ENCODE results near the gene SNAI3. TPM values are rescaled to one million over a fixed set of nuclear protein-coding genes. Genes with fewer than 3 reads are reported as not detected.
A peak's percentile ranks its signal among the peaks of the same experiment; 100 is the strongest.

The SNAI3 gene
- total RNA-seq, 1 experiment from 2014 or later: not detected

- ChIA-PET CTCF (no interaction called here), POLR2A (no interaction called here)
- intact Hi-C loops (cut with micrococcal nuclease; ENCODE audit: unreplicated experiment): no loop called here
- Histone ChIP-seq H3K4me1 (ENCODE audit: control insufficient read depth, insufficient read depth, low read length) (no peaks in the 10 kb centered on the region), H3K4me3 (ENCODE audit: low read depth in 2 of 2, low read length in 2 of 2) (no peak overlapping the region), H3K27me3 (ENCODE audit: control insufficient read depth, insufficient read depth, low read length) (no peaks in the 10 kb centered on the region), H3K9me3 (ENCODE audit: control insufficient read depth, insufficient read depth, low read depth, low read length) (no peaks in the 10 kb centered on the region), H3K27ac (ENCODE audit: low read length) (no peak overlapping the region), H3K36me3 (ENCODE audit: control insufficient read depth, insufficient read depth, low read length) (no peaks in the 10 kb centered on the region)
- no TSS peak for BruUV-seq (replicated peaks)
- no peak for TF ChIP-seq SIN3A (IDR thresholded peaks at IDR 0.05; ENCODE audit: borderline replicate concordance, insufficient read depth, low read depth, low read length)
- no peak for TF ChIP-seq POLR2AphosphoS5 (IDR thresholded peaks at IDR 0.05; ENCODE audit: low read depth, low read length)
- TF ChIP-seq CTCF (IDR thresholded peaks at IDR 0.05): no peak
- TF ChIP-seq REST (IDR thresholded peaks at IDR 0.05; ENCODE audit: insufficient read depth in 1 of 2, low read depth in 2 of 2, low read length in 1 of 2): no peak
- TF ChIP-seq TCF7L2 (IDR thresholded peaks at IDR 0.05; ENCODE audit: low read depth, low read length): no peak
- ATAC-seq (no peak), DNase-seq (ENCODE audit: low read depth, low spot score) (no peak)
- in situ Hi-C loops (cut with HindIII; ENCODE audit: low pct_unique_long_range_greater_than_20kb, low sequenced_read_pairs): no loop called here
These were observed 51.9 kb downstream of the SNAI3 start for GRCh38 chr16:88634141-88634993.

GRCh38 chr16:88633684-88634140 is 52.6 kb downstream of the SNAI3 start:
- DNase-seq (ENCODE audit: low read depth, low spot score): no peak
- TF ChIP-seq CTCF (IDR thresholded peaks at IDR 0.05): peak; percentile 60
- no peak for TF ChIP-seq TCF7L2 (IDR thresholded peaks at IDR 0.05; ENCODE audit: low read depth, low read length)
- ChIA-PET CTCF (no interaction called here), POLR2A (no interaction called here)
- intact Hi-C loops (cut with micrococcal nuclease; ENCODE audit: unreplicated experiment): no loop called here
- Histone ChIP-seq H3K36me3 (ENCODE audit: control insufficient read depth, insufficient read depth, low read length) (no peaks in the 10 kb centered on the region), H3K27me3 (ENCODE audit: control insufficient read depth, insufficient read depth, low read length) (no peaks in the 10 kb centered on the region), H3K4me3 (ENCODE audit: low read depth in 2 of 2, low read length in 2 of 2) (no peak overlapping the region), H3K4me1 (ENCODE audit: control insufficient read depth, insufficient read depth, low read length) (no peaks in the 10 kb centered on the region), H3K9me3 (ENCODE audit: control insufficient read depth, insufficient read depth, low read depth, low read length) (no peaks in the 10 kb centered on the region), H3K27ac (ENCODE audit: low read length) (no peak overlapping the region)
- peak; percentile 72 for ATAC-seq
- in situ Hi-C loops (cut with HindIII; ENCODE audit: low pct_unique_long_range_greater_than_20kb, low sequenced_read_pairs): no loop called here
- no TSS peak for BruUV-seq (replicated peaks)
